Suprapubic skin (tissue), 4 donors: ENCODE measurements around the gene TRIM2.

ENCODE experiments used
- EP300 ChIP-seq: sonication (generic); formaldehyde crosslinking; IDR thresholded peaks from one replicate; pipeline ENCODE4 v1.6.1; 2017; ENCODE audit warnings: antibody characterized with exemption
- POLR2A ChIP-seq, 2 donors: fragments of 450-650 bp; IDR thresholded peaks; one replicate each; pipeline ENCODE4 v1.6.1; 2017; ENCODE audit warnings: antibody characterized with exemption in 2 of 2, mild to moderate bottlenecking in 2 of 2, moderate library complexity in 2 of 2
- POLR2AphosphoS5 ChIP-seq, 3 donors: sonication (generic); formaldehyde crosslinking; IDR thresholded peaks; one replicate each; pipeline ENCODE4 v1.6.1; 2017; ENCODE audit warnings: antibody characterized with exemption in 3 of 3
- TF ChIP-seq, protein P1 (sequence below), 2 donors: fragments of 200-600 bp in 1 of 2; fragments of 450-650 bp in 1 of 2; sonication (generic) in 1 of 2; IDR thresholded peaks; one replicate each; pipeline ENCODE4 v1.5.1; 2016 to 2019; ENCODE audit warnings: antibody characterized with exemption in 2 of 2, mild to moderate bottlenecking in 1 of 2, moderate library complexity in 1 of 2

DNA sequence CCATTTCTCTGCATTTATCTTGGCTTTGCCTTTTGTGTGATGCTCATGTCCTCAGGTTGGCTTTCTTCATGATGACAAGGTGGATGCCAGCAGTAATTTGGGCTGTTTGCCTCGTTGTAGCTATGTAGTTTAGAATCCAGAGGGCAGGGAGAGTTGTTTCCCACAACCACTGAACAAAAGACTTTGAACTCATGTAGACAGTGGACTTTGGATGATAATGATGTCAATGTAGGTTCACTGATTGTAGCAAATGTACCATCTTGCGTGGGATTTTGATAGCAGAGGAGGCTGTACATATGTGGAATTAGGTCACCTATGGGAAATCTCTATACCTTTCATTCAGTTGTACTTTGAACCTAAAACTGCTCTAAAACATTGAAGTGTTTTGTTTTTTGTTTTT is 181.5 kb downstream of the TRIM2 start:
- TF ChIP-seq POLR2AphosphoS5 (IDR thresholded peaks at IDR 0.05) = no peak
- TF ChIP-seq, protein P1, sequence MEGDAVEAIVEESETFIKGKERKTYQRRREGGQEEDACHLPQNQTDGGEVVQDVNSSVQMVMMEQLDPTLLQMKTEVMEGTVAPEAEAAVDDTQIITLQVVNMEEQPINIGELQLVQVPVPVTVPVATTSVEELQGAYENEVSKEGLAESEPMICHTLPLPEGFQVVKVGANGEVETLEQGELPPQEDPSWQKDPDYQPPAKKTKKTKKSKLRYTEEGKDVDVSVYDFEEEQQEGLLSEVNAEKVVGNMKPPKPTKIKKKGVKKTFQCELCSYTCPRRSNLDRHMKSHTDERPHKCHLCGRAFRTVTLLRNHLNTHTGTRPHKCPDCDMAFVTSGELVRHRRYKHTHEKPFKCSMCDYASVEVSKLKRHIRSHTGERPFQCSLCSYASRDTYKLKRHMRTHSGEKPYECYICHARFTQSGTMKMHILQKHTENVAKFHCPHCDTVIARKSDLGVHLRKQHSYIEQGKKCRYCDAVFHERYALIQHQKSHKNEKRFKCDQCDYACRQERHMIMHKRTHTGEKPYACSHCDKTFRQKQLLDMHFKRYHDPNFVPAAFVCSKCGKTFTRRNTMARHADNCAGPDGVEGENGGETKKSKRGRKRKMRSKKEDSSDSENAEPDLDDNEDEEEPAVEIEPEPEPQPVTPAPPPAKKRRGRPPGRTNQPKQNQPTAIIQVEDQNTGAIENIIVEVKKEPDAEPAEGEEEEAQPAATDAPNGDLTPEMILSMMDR (IDR thresholded peaks at IDR 0.05) = no peak
- no peak for TF ChIP-seq POLR2A (IDR thresholded peaks at IDR 0.05)
- no peak for TF ChIP-seq EP300
